ENCODE measurements around the gene IFITM1.

The IFITM1 gene

GRCh38 chr11:352456-353031, 38.7 kb downstream of the IFITM1 start:
- H3K18ac ChIP-seq (ENCODE audit: low read length): no peak overlapping the region
- H3K36me3 ChIP-seq (ENCODE audit: control insufficient read depth in 1 of 2, insufficient read depth in 2 of 2, low read length in 2 of 2): no peaks in the 10 kb centered on the region
- no peak overlapping the region for H2BK120ac ChIP-seq (ENCODE audit: insufficient read depth, low read length, poor library complexity)
- H2BK12ac ChIP-seq (ENCODE audit: low read length): peak overlapping the region; percentile 2
- no peak overlapping the region for H3K4me2 ChIP-seq (ENCODE audit: low read length)
- H3K4me3 ChIP-seq (ENCODE audit: low read depth, low read length): no peak overlapping the region
- H3K4me1 ChIP-seq (ENCODE audit: control insufficient read depth in 1 of 2, insufficient read depth in 2 of 2, low read length in 2 of 2): peaks cover 7 to 16% of the 10 kb centered on the region in 2 experiments
- no peaks in the 10 kb centered on the region for H3K27me3 ChIP-seq (ENCODE audit: insufficient read depth, low read length)
- no peak overlapping the region for H2BK5ac ChIP-seq (ENCODE audit: low read depth, low read length, poor library complexity)
- peaks cover 14% of the 10 kb centered on the region for H3K9me3 ChIP-seq (ENCODE audit: insufficient read depth, low read depth, low read length)
- no peak overlapping the region for H3K23ac ChIP-seq (ENCODE audit: low read length)
- WGBS (ENCODE audit: extremely low coverage, insufficient coverage, insufficient read length): no CpG with 5 or more reads among the region's 12 CpGs
- H3K79me1 ChIP-seq (ENCODE audit: low read length): peaks cover 10% of the 10 kb centered on the region
- H3K79me2 ChIP-seq (ENCODE audit: control insufficient read depth, insufficient read depth, low read length, poor library complexity): peaks cover 6% of the 10 kb centered on the region
- H3K27ac ChIP-seq (ENCODE audit: low read depth, low read length): no peak overlapping the region
- H2AFZ ChIP-seq (ENCODE audit: insufficient read depth, low read length, poor library complexity): no peak overlapping the region
- H3K4ac ChIP-seq (ENCODE audit: low read depth, low read length): no peak overlapping the region
- no peak overlapping the region for H3K9ac ChIP-seq (ENCODE audit: low read length)
- DNase-seq: no peak
- no peak overlapping the region for H4K8ac ChIP-seq (ENCODE audit: low read depth, low read length)
- H2AK5ac ChIP-seq (ENCODE audit: low read length): peak overlapping the region; percentile 91
- peak overlapping the region; percentile 16 for H4K91ac ChIP-seq (ENCODE audit: low read depth, low read length)
- H3K14ac ChIP-seq (ENCODE audit: low read length): no peak overlapping the region
- H4K12ac ChIP-seq (ENCODE audit: low read depth, low read length): no peak overlapping the region

GRCh38 chr11:353179-353873, 39.5 kb downstream of the IFITM1 start:
- Histone ChIP-seq H3K4me2 (ENCODE audit: low read length) (no peak overlapping the region), H3K18ac (ENCODE audit: low read length) (no peak overlapping the region), H3K9ac (ENCODE audit: low read length) (no peak overlapping the region), H3K9me3 (ENCODE audit: insufficient read depth, low read depth, low read length) (peaks cover 18% of the 10 kb centered on the region), H3K4me3 (ENCODE audit: low read depth, low read length) (no peak overlapping the region), H2AK5ac (ENCODE audit: low read length) (no peak overlapping the region), H3K36me3 (ENCODE audit: control insufficient read depth in 1 of 2, insufficient read depth in 2 of 2, low read length in 2 of 2) (no peaks in the 10 kb centered on the region), H3K79me1 (ENCODE audit: low read length) (peaks cover 10% of the 10 kb centered on the region), H4K8ac (ENCODE audit: low read depth, low read length) (peak overlapping the region; percentile 30), H4K12ac (ENCODE audit: low read depth, low read length) (no peak overlapping the region), H2BK5ac (ENCODE audit: low read depth, low read length, poor library complexity) (no peak overlapping the region), H3K14ac (ENCODE audit: low read length) (no peak overlapping the region), H2AFZ (ENCODE audit: insufficient read depth, low read length, poor library complexity) (no peak overlapping the region), H3K79me2 (ENCODE audit: control insufficient read depth, insufficient read depth, low read length, poor library complexity) (peaks cover 6% of the 10 kb centered on the region), H3K27ac (ENCODE audit: low read depth, low read length) (no peak overlapping the region), H3K4ac (ENCODE audit: low read depth, low read length) (no peak overlapping the region), H2BK120ac (ENCODE audit: insufficient read depth, low read length, poor library complexity) (no peak overlapping the region), H3K4me1 (ENCODE audit: control insufficient read depth in 1 of 2, insufficient read depth in 2 of 2, low read length in 2 of 2) (peaks cover 7 to 16% of the 10 kb centered on the region in 2 experiments), H2BK12ac (ENCODE audit: low read length) (no peak overlapping the region), H3K27me3 (ENCODE audit: insufficient read depth, low read length) (no peaks in the 10 kb centered on the region), H4K91ac (ENCODE audit: low read depth, low read length) (no peak overlapping the region), H3K23ac (ENCODE audit: low read length) (no peak overlapping the region)
- DNase-seq: no peak
- WGBS (ENCODE audit: extremely low coverage, insufficient coverage, insufficient read length): no CpG with 5 or more reads among the region's 16 CpGs

GRCh38 chr11:355581-356458, 42.0 kb downstream of the IFITM1 start:
- peak; percentile 86 to 95 for DNase-seq
- no peak overlapping the region for H3K23ac ChIP-seq (ENCODE audit: low read length)
- peak overlapping the region; percentile 99 for H2BK120ac ChIP-seq (ENCODE audit: insufficient read depth, low read length, poor library complexity)
- peak overlapping the region; percentile 99 for H4K12ac ChIP-seq (ENCODE audit: low read depth, low read length)
- peak overlapping the region; percentile 81 for H3K9ac ChIP-seq (ENCODE audit: low read length)
- H3K9me3 ChIP-seq (ENCODE audit: insufficient read depth, low read depth, low read length): peaks cover 25% of the 10 kb centered on the region
- H3K4me3 ChIP-seq (ENCODE audit: low read depth, low read length): peak overlapping the region; percentile 60
- peak overlapping the region; percentile 99 for H4K8ac ChIP-seq (ENCODE audit: low read depth, low read length)
- peak overlapping the region; percentile 96 for H2AFZ ChIP-seq (ENCODE audit: insufficient read depth, low read length, poor library complexity)
- peak overlapping the region; percentile 90 for H3K4ac ChIP-seq (ENCODE audit: low read depth, low read length)
- H2BK12ac ChIP-seq (ENCODE audit: low read length): peak overlapping the region; percentile 85
- H3K18ac ChIP-seq (ENCODE audit: low read length): peak overlapping the region; percentile 99
- H2BK5ac ChIP-seq (ENCODE audit: low read depth, low read length, poor library complexity): peak overlapping the region; percentile 99
- H3K4me2 ChIP-seq (ENCODE audit: low read length): peak overlapping the region; percentile 73
- no peaks in the 10 kb centered on the region for H3K27me3 ChIP-seq (ENCODE audit: insufficient read depth, low read length)
- peaks cover 7 to 12% of the 10 kb centered on the region in 2 experiments for H3K4me1 ChIP-seq (ENCODE audit: control insufficient read depth in 1 of 2, insufficient read depth in 2 of 2, low read length in 2 of 2)
- H3K27ac ChIP-seq (ENCODE audit: low read depth, low read length): peak overlapping the region; percentile 100
- no CpG with 5 or more reads among the region's 76 CpGs for WGBS (ENCODE audit: extremely low coverage, insufficient coverage, insufficient read length)
- peaks cover 10% of the 10 kb centered on the region for H3K79me1 ChIP-seq (ENCODE audit: low read length)
- H3K36me3 ChIP-seq (ENCODE audit: control insufficient read depth in 1 of 2, insufficient read depth in 2 of 2, low read length in 2 of 2): no peaks in the 10 kb centered on the region
- peak overlapping the region; percentile 98 for H3K14ac ChIP-seq (ENCODE audit: low read length)
- H3K79me2 ChIP-seq (ENCODE audit: control insufficient read depth, insufficient read depth, low read length, poor library complexity): peaks cover 6% of the 10 kb centered on the region
- H4K91ac ChIP-seq (ENCODE audit: low read depth, low read length): peak overlapping the region; percentile 99
- H2AK5ac ChIP-seq (ENCODE audit: low read length): peak overlapping the region; percentile 95

- WGBS (ENCODE audit: extremely low coverage, insufficient coverage, insufficient read length): no CpG with 5 or more reads among the region's 6 CpGs
Observed at GRCh38 chr11:356610-357009, 42.8 kb downstream of the IFITM1 start.

More at GRCh38 chr11:356610-357009, 42.8 kb downstream of the IFITM1 start:
- Histone ChIP-seq H3K23ac (ENCODE audit: low read length) (peak overlapping the region; percentile 33), H3K4ac (ENCODE audit: low read depth, low read length) (no peak overlapping the region), H3K4me3 (ENCODE audit: low read depth, low read length) (peak overlapping the region; percentile 60), H2BK12ac (ENCODE audit: low read length) (no peak overlapping the region), H3K27me3 (ENCODE audit: insufficient read depth, low read length) (no peaks in the 10 kb centered on the region), H4K8ac (ENCODE audit: low read depth, low read length) (no peak overlapping the region), H2BK5ac (ENCODE audit: low read depth, low read length, poor library complexity) (no peak overlapping the region), H4K91ac (ENCODE audit: low read depth, low read length) (no peak overlapping the region), H3K4me1 (ENCODE audit: control insufficient read depth in 1 of 2, insufficient read depth in 2 of 2, low read length in 2 of 2) (peaks cover 7 to 8% of the 10 kb centered on the region in 2 experiments), H3K36me3 (ENCODE audit: control insufficient read depth in 1 of 2, insufficient read depth in 2 of 2, low read length in 2 of 2) (no peaks in the 10 kb centered on the region), H4K12ac (ENCODE audit: low read depth, low read length) (no peak overlapping the region), H3K9me3 (ENCODE audit: insufficient read depth, low read depth, low read length) (peaks cover 29% of the 10 kb centered on the region), H3K9ac (ENCODE audit: low read length) (no peak overlapping the region), H2AFZ (ENCODE audit: insufficient read depth, low read length, poor library complexity) (no peak overlapping the region), H2BK120ac (ENCODE audit: insufficient read depth, low read length, poor library complexity) (no peak overlapping the region), H3K27ac (ENCODE audit: low read depth, low read length) (no peak overlapping the region), H3K4me2 (ENCODE audit: low read length) (no peak overlapping the region), H2AK5ac (ENCODE audit: low read length) (no peak overlapping the region), H3K18ac (ENCODE audit: low read length) (no peak overlapping the region), H3K79me1 (ENCODE audit: low read length) (peaks cover 10% of the 10 kb centered on the region), H3K14ac (ENCODE audit: low read length) (no peak overlapping the region), H3K79me2 (ENCODE audit: control insufficient read depth, insufficient read depth, low read length, poor library complexity) (peaks cover 6% of the 10 kb centered on the region)
- no peak for DNase-seq
